Measurements from ENCODE around the gene PRRC1.

PRRC1 gene

GRCh38 chr5:127582773-127583370 is 65.4 kb downstream of the PRRC1 start:
- no peak for DNase-seq

- DNase-seq = no peak
Observed at GRCh38 chr5:127583866-127584265, 66.4 kb downstream of the PRRC1 start.

GRCh38 chr5:127585661-127586060 is 68.2 kb downstream of the PRRC1 start:
- no peak for DNase-seq

GRCh38 chr5:127586066-127586770 is 68.8 kb downstream of the PRRC1 start:
- DNase-seq = no peak

DNA sequence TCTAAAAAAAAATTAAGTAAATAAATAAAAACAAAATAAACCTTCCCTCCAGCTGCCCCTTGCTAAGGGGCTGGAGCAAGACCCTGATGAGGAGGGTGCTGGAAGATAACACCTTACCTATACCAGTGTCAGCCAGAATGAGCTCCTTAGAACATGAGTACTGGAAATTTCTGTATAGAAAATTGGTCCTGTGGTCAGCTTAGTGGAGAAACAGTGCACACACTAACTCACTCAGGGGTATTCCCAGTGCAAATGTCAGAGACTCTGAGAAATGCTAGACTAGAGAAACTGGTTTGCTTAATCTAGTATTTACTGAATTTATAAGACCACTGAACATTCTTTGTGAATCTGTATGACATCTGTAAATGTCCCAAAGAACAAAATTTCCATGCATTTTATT is 69.4 kb downstream of the PRRC1 start:
- DNase-seq = no peak

DNA sequence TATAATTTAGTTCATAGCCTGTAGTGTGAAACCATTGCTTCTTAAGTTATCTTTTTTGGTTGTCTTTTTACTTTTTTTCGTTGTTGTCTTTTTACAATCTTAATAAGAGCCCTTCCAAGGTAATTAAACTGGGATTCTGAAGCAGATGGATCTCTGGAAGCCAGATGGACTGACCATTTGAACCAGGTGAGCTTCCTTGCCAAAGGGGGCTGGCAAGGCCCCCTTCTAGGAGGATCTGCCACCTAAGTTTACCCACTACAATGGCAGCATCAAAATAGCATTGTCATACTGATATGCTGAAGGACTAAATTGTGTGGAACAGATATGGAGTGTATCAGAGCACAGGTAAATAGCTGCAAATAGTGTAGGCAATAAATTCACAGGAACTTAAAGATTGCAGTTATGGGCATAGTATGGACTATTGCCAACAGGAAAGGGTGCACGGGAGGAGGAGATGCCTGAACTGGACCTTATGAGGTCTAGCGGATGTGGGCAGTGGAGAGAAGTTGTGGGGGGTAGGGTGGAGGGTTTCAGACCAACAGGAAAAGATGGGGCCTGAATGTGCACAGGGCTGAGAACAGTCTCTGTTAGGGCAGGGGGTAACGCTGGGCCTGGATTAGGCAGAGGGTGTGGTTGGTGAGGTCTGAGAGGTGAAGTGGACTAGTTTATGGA is 69.9 kb downstream of the PRRC1 start:
- no peak for DNase-seq

GRCh38 chr5:127588368-127588767 is 70.9 kb downstream of the PRRC1 start:
- DNase-seq = no peak

GRCh38 chr5:127589309-127590030 is 72.0 kb downstream of the PRRC1 start:
- no peak for DNase-seq

GRCh38 chr5:127590156-127590722 is 72.8 kb downstream of the PRRC1 start:
- DNase-seq = no peak

GRCh38 chr5:127595484-127596368 is 78.3 kb downstream of the PRRC1 start:
- DNase-seq = no peak

DNA sequence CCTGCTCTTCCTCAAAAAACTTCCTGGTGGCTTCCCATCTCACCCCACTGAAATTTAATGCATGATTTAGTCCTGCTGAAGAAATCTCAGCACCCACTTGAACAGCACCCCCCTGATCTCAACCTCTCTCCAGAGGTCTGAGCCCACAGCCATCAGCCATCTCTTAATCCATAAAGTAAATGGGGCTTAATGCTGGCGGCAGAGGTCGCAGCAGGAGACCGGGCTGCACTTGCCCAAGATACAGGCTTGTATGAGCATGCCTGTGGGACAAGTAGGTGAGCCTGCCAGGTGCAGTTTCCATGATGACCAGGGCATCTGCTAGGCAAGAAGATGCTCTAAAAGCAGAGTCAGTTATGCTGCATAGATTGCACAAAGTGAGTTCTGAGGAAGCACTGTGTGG is 79.1 kb downstream of the PRRC1 start:
- no peak for DNase-seq

- no peak for DNase-seq
Observed at GRCh38 chr5:127599320-127599719, 81.9 kb downstream of the PRRC1 start.

- no peak for DNase-seq
Observed at GRCh38 chr5:127599847-127600246, 82.4 kb downstream of the PRRC1 start.

DNA sequence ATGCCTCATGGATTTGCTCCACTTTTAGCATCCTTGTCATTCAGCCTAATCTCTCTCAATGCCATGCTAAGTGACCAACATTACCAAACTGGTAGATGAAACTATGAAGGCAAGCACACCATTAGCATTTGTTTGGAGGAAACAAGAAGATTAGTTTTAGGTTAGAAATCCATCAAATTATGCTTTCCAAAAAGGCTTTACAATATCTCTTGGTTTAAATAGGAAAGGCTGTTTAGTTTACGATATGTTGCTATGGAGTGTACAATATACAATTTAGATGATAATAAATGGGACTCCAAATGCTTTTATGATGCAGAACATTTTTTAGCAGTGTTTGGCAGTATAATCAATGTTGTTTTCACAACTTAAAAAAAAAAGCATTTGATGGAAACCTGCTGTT is 83.7 kb downstream of the PRRC1 start:
- no peak for DNase-seq

- no peak for DNase-seq
Observed at GRCh38 chr5:127601601-127602000, 84.2 kb downstream of the PRRC1 start.

DNA sequence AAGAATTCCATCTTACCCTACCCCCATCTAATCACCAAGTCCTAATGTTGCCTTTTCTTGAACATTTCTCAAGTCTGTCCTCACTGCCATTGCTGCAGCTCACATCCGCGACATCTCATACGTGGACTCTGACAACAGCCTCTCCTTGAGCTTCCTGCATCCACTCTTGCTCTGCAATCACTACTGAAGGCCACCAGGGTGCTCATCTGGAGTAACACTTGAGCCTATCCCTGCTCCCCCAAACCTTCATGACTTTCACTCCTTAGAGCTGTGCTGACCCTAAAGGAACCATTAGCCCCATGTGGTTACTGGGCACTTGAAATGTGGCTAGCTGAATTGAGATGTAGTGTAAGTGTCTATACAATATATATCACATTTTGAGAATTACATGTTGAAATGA is 85.0 kb downstream of the PRRC1 start:
- DNase-seq = no peak

GRCh38 chr5:127602896-127603844 is 85.7 kb downstream of the PRRC1 start:
- no peak for DNase-seq
